ENCODE results near the gene TCF12.

Gene TCF12

GRCh38 chr15:57312006-57312317, 393.5 kb downstream of the TCF12 start:
- Mint-ChIP-seq H3K9me3 (ENCODE audit: low read depth) (no peaks in the 10 kb centered on the region), H3K27me3 (no peaks in the 10 kb centered on the region), H3K27ac (no peak overlapping the region), H3K4me1 (ENCODE audit: low read depth) (no peaks in the 10 kb centered on the region), H3K36me3 (no peaks in the 10 kb centered on the region), H3K4me3 (no peak overlapping the region)

DNA sequence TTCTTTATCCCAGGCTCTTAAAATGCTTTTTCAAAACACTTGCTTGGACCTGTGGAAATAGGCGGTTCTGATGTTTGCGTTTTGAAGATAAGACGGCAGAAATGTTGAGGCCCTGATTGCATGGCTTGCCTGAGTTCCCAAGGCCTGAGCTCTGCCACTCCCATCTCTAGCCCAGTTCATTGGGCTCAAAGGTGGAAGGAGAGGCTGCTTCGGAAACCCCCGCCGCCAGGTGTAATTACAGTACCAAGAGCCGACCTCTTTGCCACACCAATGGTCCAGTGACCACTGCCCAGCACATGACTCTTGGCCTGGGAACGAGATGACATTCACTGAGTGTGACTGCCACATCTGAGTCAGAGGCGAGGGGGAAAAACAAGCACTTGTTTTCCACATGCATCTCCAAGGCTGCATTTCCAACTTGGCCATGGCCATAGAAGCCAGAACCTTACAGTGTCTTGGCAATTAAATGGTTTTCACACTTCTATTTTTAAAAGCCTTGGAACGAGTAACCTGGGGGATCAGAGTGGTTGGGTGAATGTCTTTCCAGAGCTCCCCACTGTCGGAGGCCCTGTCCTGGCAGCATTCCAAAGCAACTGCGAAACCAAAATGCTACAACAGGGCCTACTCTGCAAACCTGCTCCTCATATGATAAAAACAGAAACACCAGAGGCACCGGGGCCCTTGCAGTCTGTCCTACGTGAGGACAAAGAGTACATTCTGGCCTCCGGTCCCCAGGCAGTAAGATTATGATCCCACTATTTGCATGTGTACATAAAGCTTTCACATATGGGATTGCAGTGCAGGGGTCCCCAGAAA, 394.1 kb downstream of the TCF12 start:
- no peak overlapping the region for H3K27ac Mint-ChIP-seq
- H3K27me3 Mint-ChIP-seq = no peaks in the 10 kb centered on the region
- no peaks in the 10 kb centered on the region for H3K9me3 Mint-ChIP-seq (ENCODE audit: low read depth)
- H3K36me3 Mint-ChIP-seq = no peaks in the 10 kb centered on the region
- no peaks in the 10 kb centered on the region for H3K4me1 Mint-ChIP-seq (ENCODE audit: low read depth)
- no peak overlapping the region for H3K4me3 Mint-ChIP-seq

DNA sequence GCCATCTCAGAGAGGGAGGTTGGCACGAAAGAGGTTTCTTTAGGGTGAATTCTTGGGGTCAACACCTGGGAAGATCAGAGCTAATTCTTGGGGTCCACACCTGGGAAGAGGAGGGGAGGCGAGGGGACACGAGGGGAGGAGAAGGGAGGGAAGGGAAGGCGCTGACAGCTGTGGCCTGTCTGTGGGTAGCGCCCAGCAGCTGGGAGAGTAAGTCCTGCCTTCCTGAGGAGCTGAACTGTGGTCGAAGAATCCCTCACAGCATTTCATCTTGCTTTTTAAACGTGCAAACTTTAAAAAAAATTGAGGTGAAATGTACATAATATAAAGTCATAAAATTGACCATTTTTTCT, 394.7 kb downstream of the TCF12 start:
- Mint-ChIP-seq H3K27me3 (no peaks in the 10 kb centered on the region), H3K4me3 (no peak overlapping the region), H3K36me3 (no peaks in the 10 kb centered on the region), H3K27ac (no peak overlapping the region), H3K4me1 (ENCODE audit: low read depth) (no peaks in the 10 kb centered on the region), H3K9me3 (ENCODE audit: low read depth) (no peaks in the 10 kb centered on the region)

GRCh38 chr15:57314221-57314620, 395.8 kb downstream of the TCF12 start:
- Mint-ChIP-seq H3K27me3 (no peaks in the 10 kb centered on the region), H3K4me1 (ENCODE audit: low read depth) (no peaks in the 10 kb centered on the region), H3K27ac (no peak overlapping the region), H3K4me3 (no peak overlapping the region), H3K9me3 (ENCODE audit: low read depth) (no peaks in the 10 kb centered on the region), H3K36me3 (no peaks in the 10 kb centered on the region)

DNA sequence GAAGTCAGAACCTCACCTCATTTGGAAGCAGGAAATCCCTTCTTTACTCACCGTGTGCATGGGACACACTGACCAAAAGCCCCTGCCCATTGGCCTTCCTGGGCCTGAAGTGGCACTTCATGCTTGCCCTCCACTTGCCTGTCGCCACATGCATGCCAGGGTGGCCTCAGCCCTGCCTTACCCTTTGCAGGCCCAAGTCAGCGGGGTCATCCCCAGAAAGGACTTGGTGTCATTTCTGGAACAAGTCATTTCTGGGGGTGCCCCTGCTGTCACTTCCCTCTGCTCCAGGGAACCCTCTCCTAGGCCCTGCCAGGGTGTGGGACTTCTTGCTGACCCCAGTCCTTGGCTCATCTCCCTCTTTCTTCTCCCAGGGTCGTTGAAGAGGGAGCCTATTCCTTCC, 398.0 kb downstream of the TCF12 start:
- no peaks in the 10 kb centered on the region for H3K4me1 Mint-ChIP-seq (ENCODE audit: low read depth)
- no peaks in the 10 kb centered on the region for H3K27me3 Mint-ChIP-seq
- no peak overlapping the region for H3K4me3 Mint-ChIP-seq
- no peak overlapping the region for H3K27ac Mint-ChIP-seq
- H3K9me3 Mint-ChIP-seq (ENCODE audit: low read depth) = no peaks in the 10 kb centered on the region
- no peaks in the 10 kb centered on the region for H3K36me3 Mint-ChIP-seq

DNA sequence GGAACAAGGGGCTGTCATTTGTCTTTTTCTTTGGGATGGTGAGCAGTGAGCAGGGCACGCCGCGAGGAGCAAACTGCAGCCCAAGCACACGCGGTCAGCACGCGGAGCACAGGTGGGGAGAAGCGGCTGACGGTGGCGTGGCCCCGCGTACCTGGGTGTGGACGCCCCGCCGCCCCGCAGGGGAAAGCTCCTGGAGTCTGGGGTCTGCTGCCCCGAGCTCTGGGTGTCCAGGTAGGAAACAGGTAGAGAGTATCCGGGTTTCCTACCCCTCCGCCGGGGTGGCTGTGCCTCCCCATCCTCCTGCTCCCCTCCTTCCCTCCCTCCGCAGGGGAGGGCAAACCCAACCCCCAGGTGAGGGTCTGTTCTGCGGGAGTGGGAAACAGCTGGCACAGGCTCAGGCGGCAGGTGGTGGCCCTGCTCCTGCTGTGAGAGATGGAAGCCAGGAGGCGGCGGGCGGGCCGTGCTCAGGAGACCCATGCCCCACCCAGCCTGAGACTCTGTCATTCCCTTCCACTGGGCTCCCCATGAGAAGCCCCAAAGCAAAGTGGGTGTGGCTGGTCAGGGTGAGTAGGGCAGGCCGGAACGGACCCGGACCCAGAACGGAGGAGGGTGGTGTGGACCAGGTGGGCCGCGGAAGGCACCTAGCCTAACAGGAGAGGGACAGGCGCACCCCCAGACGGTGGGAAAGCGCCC, 400.9 kb downstream of the TCF12 start:
- no peak overlapping the region for H3K27ac Mint-ChIP-seq
- H3K9me3 Mint-ChIP-seq (ENCODE audit: low read depth) = no peaks in the 10 kb centered on the region
- peaks cover 6% of the 10 kb centered on the region for H3K4me1 Mint-ChIP-seq (ENCODE audit: low read depth)
- no peaks in the 10 kb centered on the region for H3K36me3 Mint-ChIP-seq
- H3K4me3 Mint-ChIP-seq = no peak overlapping the region
- H3K27me3 Mint-ChIP-seq = no peaks in the 10 kb centered on the region

- H3K27me3 Mint-ChIP-seq = no peaks in the 10 kb centered on the region
- no peak overlapping the region for H3K4me3 Mint-ChIP-seq
- peaks cover 9% of the 10 kb centered on the region for H3K4me1 Mint-ChIP-seq (ENCODE audit: low read depth)
- H3K36me3 Mint-ChIP-seq = no peaks in the 10 kb centered on the region
- no peak overlapping the region for H3K27ac Mint-ChIP-seq
- H3K9me3 Mint-ChIP-seq (ENCODE audit: low read depth) = no peaks in the 10 kb centered on the region
Observed at GRCh38 chr15:57319919-57320560, 401.6 kb downstream of the TCF12 start.

GRCh38 chr15:57320631-57321220, 402.3 kb downstream of the TCF12 start:
- peaks cover 9% of the 10 kb centered on the region for H3K4me1 Mint-ChIP-seq (ENCODE audit: low read depth)
- no peak overlapping the region for H3K27ac Mint-ChIP-seq
- H3K36me3 Mint-ChIP-seq = no peaks in the 10 kb centered on the region
- no peaks in the 10 kb centered on the region for H3K9me3 Mint-ChIP-seq (ENCODE audit: low read depth)
- H3K4me3 Mint-ChIP-seq = no peak overlapping the region
- no peaks in the 10 kb centered on the region for H3K27me3 Mint-ChIP-seq

- Mint-ChIP-seq H3K27ac (no peak overlapping the region), H3K4me3 (no peak overlapping the region), H3K4me1 (ENCODE audit: low read depth) (peaks cover 9% of the 10 kb centered on the region), H3K9me3 (ENCODE audit: low read depth) (no peaks in the 10 kb centered on the region), H3K27me3 (no peaks in the 10 kb centered on the region), H3K36me3 (no peaks in the 10 kb centered on the region)
Observed at GRCh38 chr15:57321485-57321884, 403.0 kb downstream of the TCF12 start.

DNA sequence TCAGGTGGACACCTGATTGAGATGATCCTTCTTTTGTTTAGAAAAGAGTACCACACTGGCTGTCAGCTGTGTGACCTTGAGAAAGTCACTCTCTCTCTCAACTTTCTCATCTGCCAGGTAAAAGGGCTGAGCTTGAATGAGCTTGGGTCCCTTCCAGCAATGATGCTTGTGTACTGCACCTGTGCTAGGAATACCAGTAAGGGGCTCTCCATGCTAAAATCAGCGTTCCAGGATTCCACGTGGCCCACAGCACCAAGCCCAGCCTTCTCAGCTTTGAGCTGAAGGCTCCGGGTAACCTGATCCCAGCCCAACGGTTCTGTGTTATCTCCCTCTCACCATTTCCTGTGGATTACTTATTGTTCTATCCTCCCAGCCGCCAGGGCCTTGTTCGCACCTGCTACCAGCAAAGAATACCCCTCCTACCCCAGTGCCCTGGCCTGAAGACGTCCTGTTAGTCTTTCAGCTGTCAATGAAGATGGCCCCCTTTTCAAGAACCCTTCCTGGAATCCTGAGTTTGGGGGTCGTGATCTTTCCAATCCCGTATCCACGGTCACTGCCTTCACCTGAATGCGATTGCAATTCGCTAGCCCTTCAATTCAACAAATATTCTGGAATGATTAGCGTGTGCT, 403.6 kb downstream of the TCF12 start:
- Mint-ChIP-seq H3K36me3 (no peaks in the 10 kb centered on the region), H3K4me3 (no peak overlapping the region), H3K27ac (no peak overlapping the region), H3K9me3 (ENCODE audit: low read depth) (no peaks in the 10 kb centered on the region), H3K27me3 (no peaks in the 10 kb centered on the region), H3K4me1 (ENCODE audit: low read depth) (peaks cover 9% of the 10 kb centered on the region)

DNA sequence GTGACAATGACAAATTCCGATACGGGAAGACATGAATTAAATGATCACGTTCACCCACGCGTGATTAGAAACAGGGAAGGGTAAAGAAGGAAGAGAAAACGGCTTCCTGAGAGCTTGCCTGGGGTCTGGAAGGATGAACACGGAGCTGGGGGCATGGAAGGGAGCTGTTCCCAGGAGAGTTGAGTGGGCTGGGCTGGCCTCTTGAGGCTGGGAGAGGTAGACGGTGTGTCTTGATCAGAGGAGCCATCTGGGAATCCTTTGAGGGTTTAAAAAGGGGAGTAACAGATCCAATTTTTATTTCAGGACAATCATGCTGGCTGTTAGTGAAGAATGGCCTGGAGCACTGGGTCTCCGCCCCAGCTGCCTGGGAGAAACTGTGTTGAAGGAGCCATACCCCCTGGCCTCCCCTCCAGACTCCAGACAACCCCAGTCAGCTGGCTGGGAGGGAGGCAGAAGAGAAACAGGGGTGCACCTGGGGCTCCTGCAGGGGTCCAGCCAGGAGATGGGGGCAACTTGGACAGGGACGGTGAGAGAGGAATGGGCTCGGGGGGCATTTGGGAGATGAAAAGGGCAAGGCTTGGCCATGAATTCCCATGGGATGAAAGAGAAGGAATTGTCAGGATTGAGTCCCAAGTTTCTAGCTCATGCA, 404.3 kb downstream of the TCF12 start:
- Mint-ChIP-seq H3K36me3 (no peaks in the 10 kb centered on the region), H3K4me3 (no peak overlapping the region), H3K9me3 (ENCODE audit: low read depth) (no peaks in the 10 kb centered on the region), H3K27ac (no peak overlapping the region), H3K27me3 (no peaks in the 10 kb centered on the region), H3K4me1 (ENCODE audit: low read depth) (peaks cover 9% of the 10 kb centered on the region)

DNA sequence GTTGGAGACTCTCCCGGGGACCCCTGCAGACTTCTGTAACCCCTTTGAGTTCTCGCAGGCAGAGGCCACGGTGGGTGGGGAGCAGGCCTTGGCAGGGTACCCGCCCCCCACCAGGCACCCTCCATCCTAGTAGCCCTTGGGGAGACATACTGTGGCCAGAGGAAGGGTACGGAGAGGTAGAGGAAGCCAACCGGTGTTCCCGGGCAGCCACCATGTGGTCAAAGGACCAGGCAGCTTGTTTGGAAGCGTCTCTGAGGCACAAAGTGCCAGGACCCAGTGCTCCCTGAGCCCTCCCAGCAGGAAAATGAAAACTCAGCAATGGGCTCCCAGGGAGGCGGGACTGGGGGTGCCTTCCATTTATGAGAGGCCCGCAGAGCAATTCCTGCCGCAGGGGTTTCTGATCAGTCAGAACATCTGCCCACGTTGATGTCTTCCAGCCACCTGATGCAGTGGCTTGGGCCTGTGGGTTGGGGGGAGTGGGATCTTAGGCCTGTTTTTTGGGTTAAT, 404.9 kb downstream of the TCF12 start:
- H3K4me3 Mint-ChIP-seq = no peak overlapping the region
- no peak overlapping the region for H3K27ac Mint-ChIP-seq
- peaks cover 9% of the 10 kb centered on the region for H3K4me1 Mint-ChIP-seq (ENCODE audit: low read depth)
- H3K36me3 Mint-ChIP-seq = no peaks in the 10 kb centered on the region
- H3K9me3 Mint-ChIP-seq (ENCODE audit: low read depth) = no peaks in the 10 kb centered on the region
- no peaks in the 10 kb centered on the region for H3K27me3 Mint-ChIP-seq

GRCh38 chr15:57323806-57324589, 405.6 kb downstream of the TCF12 start:
- Mint-ChIP-seq H3K9me3 (ENCODE audit: low read depth) (no peaks in the 10 kb centered on the region), H3K36me3 (no peaks in the 10 kb centered on the region), H3K4me3 (no peak overlapping the region), H3K27ac (no peak overlapping the region), H3K4me1 (ENCODE audit: low read depth) (peaks cover 9% of the 10 kb centered on the region), H3K27me3 (no peaks in the 10 kb centered on the region)

- H3K36me3 Mint-ChIP-seq = no peaks in the 10 kb centered on the region
- no peak overlapping the region for H3K4me3 Mint-ChIP-seq
- H3K27ac Mint-ChIP-seq = no peak overlapping the region
- H3K27me3 Mint-ChIP-seq = no peaks in the 10 kb centered on the region
- H3K4me1 Mint-ChIP-seq (ENCODE audit: low read depth) = peaks cover 9% of the 10 kb centered on the region
- no peaks in the 10 kb centered on the region for H3K9me3 Mint-ChIP-seq (ENCODE audit: low read depth)
Observed at GRCh38 chr15:57324590-57324890, 406.1 kb downstream of the TCF12 start.

Data from activated naive CD8-positive, alpha-beta T cell (primary cell).